ENCODE measurements around the gene TEX2.
"Not testable (repeated sequence)": the region's sequence is repeated elsewhere in the genome, so short reads cannot be mapped to it uniquely, and the experiment has no call there.

The TEX2 gene

DNA sequence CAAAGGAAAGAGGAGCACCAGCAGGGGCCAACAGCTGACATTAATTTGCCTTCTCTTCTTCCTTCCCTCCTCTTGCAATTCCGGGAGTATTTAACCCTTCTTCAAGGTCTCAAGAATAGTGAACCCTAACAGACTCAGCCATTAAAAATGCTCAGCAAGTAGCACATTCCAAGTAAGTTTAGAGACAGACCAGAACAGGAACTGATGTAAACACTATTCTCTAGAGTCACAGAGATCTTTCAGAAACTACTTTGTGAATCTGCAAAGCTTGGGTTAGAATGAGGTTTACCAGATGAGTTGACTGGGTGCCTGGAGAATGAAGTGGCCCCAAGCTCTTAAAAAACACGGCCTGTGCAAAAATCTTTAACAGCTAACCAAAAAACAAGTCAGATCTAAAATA is 50.9 kb downstream of the TEX2 start:
- DNase-seq, result no peak

DNA sequence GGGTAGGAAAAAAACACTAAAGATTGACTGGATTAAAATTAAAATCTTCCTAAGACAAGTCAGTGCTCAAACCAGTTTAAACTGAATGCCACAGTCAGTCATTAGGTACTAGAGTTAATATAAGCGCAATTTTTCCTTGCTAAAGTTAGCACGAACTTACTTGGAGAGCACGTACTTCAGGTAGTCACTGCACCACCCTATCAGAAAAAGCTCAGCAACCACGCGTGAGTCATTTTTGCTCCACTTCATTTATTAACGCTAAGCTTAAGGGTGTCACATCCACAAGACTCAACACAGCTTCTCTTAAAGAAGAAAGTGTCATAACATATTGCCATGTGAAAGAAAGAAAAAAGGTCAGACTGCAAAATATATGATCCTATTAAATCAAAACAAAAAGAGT is 53.1 kb downstream of the TEX2 start:
- DNase-seq, result no peak

GRCh38 chr17:64209356-64209941 is 53.6 kb downstream of the TEX2 start:
- DNase-seq, result no peak

- DNase-seq, result not testable (repeated sequence)
Measured at GRCh38 chr17:64208656-64209055, 54.4 kb downstream of the TEX2 start.

DNA sequence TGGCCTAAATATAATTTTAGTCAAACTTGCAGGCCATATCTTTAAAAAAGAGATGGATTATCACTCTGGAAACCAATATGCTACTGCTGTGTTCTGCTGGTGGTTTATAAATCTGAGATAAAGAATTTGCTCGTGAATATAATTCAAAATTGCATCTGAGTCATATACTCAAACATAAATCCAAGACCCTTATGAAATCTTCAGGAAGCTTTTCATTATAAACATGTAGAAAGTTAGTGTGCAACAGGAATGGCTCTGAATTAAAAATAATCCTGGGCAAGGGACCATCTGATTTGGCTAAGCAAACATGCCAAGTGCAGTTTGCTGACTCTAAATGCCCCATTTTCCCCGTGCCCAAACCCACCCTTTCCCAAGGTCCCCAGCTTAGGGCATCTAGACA is 57.3 kb downstream of the TEX2 start:
- DNase-seq, result no peak

DNA sequence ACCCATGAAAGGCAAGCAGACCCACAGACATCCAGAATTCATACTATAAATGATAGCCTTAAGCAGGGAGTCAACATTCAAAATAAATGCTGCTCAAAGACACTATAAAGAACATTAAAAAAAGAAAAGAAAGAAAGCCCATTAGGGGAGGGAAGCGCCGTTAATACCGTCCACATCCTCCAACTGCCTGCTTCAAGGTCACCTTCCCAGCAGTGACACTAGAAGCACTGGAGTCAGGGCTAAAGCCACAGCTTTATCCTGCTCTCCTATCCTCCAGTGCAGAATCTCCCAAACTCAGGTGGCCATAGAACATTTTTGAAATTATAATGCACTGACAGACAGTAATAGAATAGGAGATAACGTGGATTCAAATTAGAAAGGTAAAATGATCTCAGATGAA is 59.4 kb downstream of the TEX2 start:
- DNase-seq, result no peak

DNA sequence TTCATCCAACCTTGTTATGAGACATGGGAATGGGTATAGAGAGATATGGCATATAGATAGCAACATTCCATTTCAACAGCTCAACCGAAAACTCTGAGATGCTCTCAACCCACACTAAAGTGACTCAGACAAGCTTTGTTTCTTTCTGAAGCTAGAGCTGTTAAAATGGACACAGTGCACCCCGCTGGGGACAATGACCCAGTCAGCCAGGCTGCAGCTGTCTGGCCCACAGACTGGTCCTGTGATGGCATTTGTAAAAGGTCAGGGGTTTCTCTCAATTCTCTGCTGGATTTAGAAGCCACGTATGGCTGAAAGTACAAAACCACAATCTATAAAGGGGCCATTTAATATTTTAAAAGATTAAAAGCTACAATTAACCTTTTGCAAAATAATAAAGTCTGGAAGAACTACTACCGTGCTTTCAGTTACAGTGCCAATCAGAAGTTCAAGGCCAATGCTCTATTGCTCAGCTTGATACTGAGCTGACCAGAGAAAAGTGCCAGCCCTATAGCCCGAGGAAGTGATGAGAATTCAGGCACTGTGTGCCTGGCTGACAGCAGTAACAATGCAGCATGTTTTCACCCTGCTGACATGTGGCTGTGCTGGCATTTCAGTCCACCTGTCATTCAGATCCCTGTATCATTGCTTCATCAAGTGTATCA is 60.2 kb downstream of the TEX2 start:
- DNase-seq, result no peak

DNA sequence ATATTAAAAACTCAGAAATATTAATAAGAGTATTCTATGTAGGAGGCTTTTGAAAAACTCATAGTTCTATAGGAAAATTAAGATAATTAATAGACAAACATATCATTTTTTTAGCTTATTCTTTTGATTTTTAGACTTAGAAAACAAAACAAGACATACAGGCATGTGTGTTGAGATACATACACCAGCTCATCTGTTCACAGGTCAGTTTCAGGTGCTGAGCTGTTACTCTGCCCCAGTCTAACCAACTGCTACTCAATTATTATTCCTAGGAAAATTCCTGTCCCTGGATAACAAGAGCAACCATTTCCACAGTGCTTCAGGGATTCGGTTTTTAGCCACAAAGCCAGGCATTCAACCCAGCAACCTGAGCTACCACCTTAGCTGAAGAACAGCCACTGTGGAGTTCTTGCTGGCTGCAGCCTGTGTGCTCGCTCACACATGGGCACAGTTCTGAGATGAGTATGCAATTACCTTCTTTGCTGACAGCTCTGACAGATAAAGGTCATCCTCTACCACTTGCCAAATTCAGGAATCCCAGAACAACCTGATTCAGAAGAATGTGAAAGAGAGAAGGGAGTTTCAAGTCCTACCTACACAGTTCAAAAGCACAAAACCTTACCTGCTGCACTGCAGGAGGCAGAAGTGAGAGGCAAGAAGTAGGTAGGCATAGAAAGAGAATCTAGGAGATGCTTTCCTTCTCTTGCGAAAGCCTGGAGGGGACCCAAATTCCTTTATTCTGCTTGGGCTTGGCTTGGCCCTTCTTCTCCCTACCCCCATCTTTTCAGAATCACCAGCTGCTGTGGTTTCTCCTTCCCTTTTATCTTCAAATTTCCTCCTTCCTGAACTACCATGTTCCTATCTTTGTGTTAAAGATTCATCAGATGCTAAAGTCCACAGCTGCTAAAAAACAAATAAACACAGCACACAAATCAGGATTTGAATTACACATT is 62.7 kb downstream of the TEX2 start:
- DNase-seq, result no peak

DNA sequence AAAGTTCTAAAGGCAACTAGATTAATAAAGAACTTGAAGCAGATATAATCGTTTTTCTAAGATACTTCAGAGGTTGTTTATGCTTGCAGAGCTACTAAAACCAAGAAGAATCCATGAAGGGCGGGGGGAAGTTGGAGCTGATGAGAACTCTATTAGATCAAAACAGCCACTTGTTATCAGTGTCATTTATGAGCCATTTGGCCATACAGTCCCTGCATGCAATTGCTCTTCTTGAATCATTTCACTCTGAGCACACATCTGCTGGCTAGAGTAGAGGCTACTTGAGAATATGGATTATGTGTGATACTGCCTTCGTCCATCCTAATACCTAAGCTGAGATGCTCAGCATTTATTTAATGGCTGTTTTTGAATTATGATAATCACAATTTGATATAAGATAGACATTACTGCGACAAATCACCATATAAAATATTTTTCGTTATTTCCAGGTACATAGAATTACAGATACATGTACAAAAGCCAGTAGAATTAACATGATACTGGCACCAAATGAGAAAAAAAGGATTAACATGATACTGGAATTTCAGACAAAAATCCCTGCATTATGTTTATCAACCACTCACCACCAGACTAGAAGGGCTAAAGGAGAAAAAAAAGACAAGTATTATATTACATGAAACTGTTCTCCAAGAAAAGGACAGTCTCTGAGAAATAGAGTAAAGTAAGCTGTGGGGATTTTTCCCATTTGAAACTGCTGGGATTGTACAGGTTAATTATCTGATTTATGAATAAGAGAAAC is 64.5 kb downstream of the TEX2 start:
- no peak for DNase-seq

GRCh38 chr17:64196601-64197000 is 66.5 kb downstream of the TEX2 start:
- DNase-seq, result no peak

DNA sequence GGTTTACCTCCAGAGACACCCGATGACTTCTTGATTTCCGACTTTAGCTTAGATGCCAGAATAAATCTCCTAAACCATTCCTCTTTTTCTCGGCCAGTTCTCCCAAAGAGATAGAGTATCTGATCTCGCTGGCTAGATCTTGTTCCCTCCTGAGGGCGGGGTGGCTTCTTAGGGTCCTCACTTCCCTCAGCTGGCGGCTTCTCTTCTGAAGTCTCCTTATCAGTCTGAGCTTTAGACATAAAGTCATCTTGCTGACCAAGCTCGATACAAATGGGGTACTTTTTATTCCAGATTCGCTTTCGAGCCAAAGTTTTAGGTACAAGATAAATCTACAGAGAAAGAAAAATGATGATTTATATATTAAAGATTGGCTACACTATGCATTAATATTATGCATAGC is 69.5 kb downstream of the TEX2 start:
- no peak for DNase-seq

DNA sequence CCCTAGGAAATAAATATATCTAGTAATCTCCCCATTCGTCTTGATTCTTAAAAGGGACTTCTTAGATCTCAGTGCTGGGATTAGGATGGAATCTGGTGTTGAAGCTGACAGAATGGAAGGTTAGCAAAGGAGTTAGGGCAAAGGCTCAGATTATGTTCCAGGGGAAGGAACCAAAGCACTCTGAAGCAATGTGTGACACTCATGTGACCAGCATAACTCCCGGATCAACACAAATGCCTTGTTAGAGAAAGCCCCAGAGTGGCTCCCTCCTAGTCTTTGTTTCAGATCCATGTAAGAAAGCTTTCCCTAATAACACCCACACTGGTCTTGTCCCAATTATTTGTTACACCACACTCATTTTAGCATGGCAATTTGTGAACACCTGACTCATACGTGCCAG is 70.5 kb downstream of the TEX2 start:
- DNase-seq, result no peak

- DNase-seq, result no peak
Measured at GRCh38 chr17:64190472-64190871, 72.6 kb downstream of the TEX2 start.

GRCh38 chr17:64188088-64188487 is 75.0 kb downstream of the TEX2 start:
- DNase-seq, result no peak

- no peak for DNase-seq
Measured at GRCh38 chr17:64187093-64187895, 75.8 kb downstream of the TEX2 start.

DNA sequence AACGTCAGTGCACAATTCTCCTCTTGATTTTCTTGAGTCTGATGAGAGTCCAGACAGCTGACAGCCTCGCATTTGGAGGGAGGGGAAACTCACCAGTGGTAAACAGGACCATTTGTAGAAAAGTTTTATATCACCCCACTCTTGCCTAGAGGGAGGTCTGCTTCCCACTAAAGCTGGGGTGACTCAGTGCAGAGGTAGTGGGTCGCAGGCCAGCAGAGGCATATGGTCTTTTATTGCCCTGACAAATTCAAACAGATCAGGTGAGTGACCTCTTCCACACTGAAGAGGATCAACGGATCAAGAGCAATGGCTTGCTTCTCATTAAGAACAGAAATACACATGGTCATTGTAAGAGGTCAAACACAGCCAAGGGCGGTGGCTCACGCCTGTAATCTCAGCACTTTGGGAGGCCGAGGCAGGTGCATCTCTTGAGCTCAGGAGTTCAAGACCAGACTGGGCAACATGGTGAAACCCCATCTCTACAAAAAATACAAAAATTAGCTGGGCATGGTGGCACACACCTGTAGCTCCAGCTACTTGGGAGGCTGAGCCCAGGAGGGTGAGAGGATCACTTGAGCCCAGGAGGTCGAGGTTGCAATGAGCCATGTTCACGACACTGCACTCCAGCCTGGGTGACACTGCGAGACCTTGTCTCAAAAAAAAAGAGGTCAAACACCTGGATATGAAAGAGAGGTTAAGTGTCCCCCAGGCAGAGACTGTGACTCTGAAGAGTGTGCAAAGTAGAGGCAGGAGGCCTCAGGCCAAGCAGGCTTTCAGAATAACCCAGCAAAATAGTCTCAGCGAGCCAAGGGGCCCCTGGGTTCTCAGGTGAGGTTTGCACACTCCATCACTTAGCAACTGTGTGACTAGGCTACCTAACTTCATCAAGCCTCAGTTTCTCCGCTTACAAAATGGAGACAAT is 76.6 kb downstream of the TEX2 start:
- DNase-seq, result no peak

DNA sequence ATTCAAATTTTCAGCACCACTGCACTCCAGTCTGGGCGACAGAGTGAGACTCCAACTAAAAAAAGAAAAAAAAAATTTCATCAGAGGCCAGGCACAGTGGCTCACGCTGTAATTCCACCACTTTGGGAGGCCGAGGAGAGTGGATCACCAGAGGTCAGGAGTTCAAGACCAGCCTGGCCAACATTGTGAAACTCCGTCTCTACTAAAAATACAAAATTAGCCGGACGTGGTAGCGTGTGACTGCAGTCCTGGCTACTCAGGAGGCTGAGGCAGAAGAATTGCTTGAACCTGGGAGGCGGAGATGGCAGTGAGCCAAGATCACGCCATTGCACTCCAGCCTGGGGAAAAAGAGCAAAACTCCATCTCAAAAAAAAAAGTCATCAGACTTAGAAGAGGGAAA is 77.5 kb downstream of the TEX2 start:
- not testable (repeated sequence) for DNase-seq

DNA sequence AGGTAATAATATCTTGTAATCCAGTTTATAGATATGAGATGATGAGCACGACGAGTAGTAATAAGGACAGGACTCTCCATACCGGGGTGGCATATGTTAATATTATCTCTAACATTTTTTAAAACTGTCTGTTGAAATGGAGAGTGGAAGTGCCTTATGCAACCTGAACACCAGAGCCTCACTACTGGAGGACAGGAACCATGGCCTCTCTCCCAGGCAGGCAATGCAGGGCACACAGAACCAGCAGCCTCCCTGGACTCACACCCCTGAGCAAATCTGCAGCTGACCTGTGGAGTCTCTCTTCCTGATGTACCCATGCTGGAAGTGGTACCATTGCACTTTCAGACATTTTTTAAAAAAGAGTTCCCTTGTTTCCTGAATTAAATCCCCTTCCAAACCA is 78.0 kb downstream of the TEX2 start:
- DNase-seq, result no peak

- DNase-seq, result no peak
Measured at GRCh38 chr17:64183815-64184214, 79.2 kb downstream of the TEX2 start.

DNA sequence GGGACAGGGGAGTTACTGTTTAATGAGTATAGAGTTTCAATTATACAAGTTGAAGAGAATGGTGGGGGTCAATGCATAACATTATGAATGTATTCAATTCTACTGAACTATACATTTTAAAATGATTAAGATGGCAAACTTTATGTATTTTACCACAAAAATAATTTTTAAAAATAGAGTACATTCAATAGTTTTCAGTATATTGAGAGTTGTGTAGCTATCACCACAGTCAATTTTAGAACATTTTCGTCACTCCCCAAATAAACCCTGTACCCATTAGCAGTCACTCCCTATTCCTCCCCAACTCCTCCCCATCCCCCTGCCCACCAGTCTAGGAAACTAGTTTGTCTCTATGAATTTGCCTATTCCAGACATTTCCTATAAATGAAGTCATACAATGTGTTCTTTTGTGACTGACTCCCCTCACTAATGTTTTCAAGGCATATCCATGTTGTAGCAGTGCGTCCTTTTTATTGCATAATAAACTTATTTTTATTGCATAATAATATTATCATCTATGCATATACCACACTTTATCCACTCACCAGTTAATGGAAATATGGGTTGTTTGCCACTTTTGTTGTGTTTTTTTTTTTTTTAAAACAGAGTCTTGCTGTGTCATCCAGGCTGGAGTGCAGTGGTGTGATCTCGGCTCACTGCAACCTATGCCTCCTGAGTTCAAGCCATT is 80.6 kb downstream of the TEX2 start:
- DNase-seq, result no peak
